Astrocyte of the spinal cord (primary cell): ENCODE data around the gene S1PR2.

Experiments used
- DNase-seq: peaks from one replicate; pipeline ENCODE4 v3.0.0; 2011; ENCODE audit warnings: low read depth, low spot score
- H3K4me3 ChIP-seq: 2 replicates; pipeline ENCODE4 v1.5.1; 2011; ENCODE audit warnings: low read depth, mild to moderate bottlenecking, low read length, moderate library complexity
- in situ Hi-C: cut with HindIII; loops from 2 replicates; pipeline ENCODE4 v1.10.0; 2017; ENCODE audit warnings: low sequenced_read_pairs
- TF ChIP-seq, protein P1 (sequence below): IDR thresholded peaks from 2 replicates; pipeline ENCODE4 v1.5.1; 2012; ENCODE audit warnings: low read depth, mild to moderate bottlenecking, low read length, inconsistent platforms

Gene S1PR2

DNA sequence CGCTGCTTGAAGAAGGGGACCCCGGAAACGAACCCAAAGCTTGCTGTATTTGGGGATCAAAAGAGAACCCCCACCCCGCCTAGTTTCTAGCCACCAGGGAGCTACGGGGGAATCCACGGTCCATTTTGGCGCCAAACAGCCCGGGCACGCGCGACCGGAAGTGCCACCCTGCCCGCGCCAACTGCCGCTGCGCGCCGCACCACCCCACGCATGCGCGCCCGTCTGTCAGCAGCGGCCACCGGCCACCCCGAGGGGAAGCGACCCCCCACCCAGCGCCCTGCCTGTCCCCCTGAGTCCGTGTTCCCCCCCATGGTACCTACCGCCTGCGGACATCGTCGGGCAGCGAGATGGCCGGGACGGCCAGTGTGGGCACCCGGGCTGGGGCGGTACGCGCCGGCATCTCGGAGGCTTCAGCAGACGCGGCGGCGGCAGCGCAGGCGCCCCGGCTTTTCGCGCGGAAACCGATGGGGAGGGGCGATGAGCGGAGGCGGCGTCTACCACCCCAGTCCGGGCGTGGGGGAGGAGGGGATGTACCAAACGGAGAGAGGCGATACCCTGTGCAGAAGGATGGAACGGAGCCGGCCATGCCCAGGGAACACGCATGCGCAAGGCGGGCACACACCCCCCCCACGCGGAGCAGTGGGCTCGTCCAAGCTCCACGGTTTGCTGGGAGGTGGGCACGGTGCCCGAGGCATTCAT, 36.5 kb downstream of the S1PR2 start, which contains the start of gene DNMT1:
Gene DNMT1, minus strand, starts transcription at position 454 of the 699 bp plus-strand sequence. Its CDS starts 54 bp downstream, at position 400.
- in situ Hi-C loops: no loop called here
- DNase-seq: peak; percentile 97
- peak within 1 kb of the TSS; percentile 78 for H3K4me3 ChIP-seq
- TF ChIP-seq, protein P1, sequence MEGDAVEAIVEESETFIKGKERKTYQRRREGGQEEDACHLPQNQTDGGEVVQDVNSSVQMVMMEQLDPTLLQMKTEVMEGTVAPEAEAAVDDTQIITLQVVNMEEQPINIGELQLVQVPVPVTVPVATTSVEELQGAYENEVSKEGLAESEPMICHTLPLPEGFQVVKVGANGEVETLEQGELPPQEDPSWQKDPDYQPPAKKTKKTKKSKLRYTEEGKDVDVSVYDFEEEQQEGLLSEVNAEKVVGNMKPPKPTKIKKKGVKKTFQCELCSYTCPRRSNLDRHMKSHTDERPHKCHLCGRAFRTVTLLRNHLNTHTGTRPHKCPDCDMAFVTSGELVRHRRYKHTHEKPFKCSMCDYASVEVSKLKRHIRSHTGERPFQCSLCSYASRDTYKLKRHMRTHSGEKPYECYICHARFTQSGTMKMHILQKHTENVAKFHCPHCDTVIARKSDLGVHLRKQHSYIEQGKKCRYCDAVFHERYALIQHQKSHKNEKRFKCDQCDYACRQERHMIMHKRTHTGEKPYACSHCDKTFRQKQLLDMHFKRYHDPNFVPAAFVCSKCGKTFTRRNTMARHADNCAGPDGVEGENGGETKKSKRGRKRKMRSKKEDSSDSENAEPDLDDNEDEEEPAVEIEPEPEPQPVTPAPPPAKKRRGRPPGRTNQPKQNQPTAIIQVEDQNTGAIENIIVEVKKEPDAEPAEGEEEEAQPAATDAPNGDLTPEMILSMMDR: no peak

DNA sequence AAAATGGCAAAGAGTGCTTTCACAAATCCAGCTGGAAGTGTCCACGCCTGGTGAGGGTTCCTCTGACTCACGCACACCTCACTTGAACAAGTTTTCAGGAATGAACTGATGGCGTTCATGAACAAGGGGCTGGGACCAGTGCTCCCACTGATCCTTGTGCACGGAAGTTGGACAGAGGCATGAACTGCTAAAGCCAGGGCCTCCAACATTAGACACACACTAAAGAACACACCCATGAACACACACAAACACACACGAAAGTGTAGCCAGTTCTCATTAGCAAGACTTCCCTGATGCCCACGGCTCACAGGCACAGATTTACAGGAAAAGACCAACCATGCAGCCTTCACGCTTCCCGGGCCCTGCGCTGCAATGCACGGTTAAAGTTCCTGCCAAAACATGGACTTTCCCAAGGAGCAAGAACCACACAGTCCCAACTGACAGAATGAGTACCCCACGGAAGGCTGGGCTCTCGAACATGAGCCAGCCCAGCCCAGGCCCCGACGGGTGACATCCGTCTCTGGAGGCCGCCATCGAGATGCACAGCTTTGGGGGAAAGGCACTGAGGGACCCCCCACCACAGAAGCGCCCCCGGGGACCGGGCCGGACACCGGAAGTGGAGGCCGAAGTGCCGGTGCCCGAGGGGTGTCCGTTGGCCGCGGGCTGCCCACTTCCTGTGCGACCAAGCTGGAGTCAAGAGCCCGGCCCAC, 37.2 kb downstream of the S1PR2 start:
- in situ Hi-C loops: no loop called here
- TF ChIP-seq, protein P1: no peak
- DNase-seq: peak; percentile 41
- H3K4me3 ChIP-seq: peak overlapping the region; percentile 78

DNA sequence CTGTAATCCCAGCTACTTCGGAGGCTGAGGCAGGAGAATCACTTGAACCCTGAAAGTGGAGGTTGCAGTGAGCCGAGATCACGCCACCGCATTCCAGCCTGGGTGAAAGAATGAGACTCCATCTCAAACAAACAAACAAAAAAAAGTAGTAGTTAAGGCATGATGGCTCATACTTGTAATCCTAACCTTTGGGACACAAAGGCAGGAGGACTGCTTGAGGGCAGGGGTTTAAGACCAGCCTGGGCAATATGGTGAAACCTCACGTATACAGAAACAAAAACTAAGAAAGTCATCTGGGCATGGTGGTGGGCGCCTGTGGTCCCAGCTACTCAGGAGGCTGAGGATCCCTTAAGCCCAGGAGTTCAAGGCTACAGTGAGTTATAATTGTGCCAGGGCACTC, 38.2 kb downstream of the S1PR2 start:
- TF ChIP-seq, protein P1: no peak
- in situ Hi-C loops: no loop called here
- H3K4me3 ChIP-seq: no peak overlapping the region
- DNase-seq: no peak

DNA sequence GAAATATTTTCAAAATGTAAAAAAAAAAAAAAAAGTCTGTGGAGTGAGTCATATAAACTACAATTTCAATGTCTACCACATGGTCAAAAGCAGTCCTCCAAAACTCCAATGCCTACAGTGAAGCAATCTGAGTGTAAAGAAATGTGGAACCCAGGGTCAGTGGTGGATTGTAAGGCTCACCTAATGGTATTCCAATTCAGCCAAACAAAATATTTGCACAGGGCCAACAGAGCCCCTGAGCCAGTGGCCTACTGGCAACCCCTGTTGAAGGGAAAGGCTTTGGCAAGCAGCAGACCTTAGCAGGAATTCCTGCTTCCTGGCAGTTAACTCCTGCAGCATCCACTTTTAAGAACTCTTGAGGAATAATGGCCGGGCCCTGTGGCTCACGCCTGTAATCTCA, 39.8 kb downstream of the S1PR2 start:
- DNase-seq: peak; percentile 94
- H3K4me3 ChIP-seq: no peak overlapping the region
- in situ Hi-C loops: no loop called here
- TF ChIP-seq, protein P1: no peak

DNA sequence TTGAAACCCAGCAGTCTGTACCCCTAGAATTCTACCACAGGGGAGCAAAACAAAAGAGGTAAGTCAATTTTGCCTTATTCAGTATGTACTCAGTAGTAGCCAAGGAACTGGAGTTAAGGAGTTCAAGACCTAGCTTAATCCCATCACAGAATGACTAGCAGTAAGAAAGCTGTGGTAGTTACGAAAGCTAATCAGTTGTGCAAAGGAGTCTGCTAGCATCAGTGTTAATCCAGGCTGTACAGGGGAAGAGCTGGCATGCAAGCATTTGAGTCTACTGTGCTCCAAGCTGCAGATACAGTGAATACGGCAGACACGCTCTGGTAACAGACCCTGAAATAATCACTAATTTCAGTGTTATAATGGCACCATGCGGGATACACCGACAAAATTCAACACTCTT, 41.1 kb downstream of the S1PR2 start:
- no peak for DNase-seq
- H3K4me3 ChIP-seq: no peak overlapping the region
- in situ Hi-C loops: no loop called here
- TF ChIP-seq, protein P1: no peak

DNA sequence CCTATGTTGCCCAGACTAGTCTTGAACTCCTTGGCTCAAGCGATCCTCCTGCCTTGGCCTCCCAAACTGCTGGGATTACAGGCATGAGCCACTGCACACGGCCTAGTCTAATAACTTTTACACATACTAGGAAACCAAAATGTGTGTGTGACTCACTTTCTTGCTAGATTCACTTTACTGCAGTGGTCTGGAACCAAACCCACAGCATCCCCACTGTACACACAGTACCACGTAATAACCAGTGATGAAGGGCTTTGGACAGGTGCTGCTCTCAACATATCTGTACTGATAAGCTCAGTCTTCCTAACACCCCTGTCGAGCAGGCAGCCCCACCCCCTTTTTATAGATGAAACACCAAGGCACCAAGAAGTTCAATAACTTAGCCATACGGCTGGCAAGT, 41.5 kb downstream of the S1PR2 start:
- TF ChIP-seq, protein P1: no peak
- peak; percentile 32 for DNase-seq
- no peak overlapping the region for H3K4me3 ChIP-seq
- in situ Hi-C loops: no loop called here
